GM12874 (cell line): Measurements from ENCODE around the gene PDE7B.

Source experiments
- CTCF ChIP-seq: IDR thresholded peaks from 2 replicates; pipeline ENCODE4 v1.5.1; 2011; ENCODE audit warnings: low read depth, mild to moderate bottlenecking, control low read depth, low read length, moderate library complexity; ENCODE audit not compliant: insufficient read depth

PDE7B gene

GRCh38 chr6:136181512-136181833, 330.0 kb downstream of the PDE7B start:
- no peak for TF ChIP-seq CTCF

GRCh38 chr6:136181861-136182260, 330.4 kb downstream of the PDE7B start:
- no peak for TF ChIP-seq CTCF

- no peak for TF ChIP-seq CTCF
Measured at GRCh38 chr6:136184738-136185137, 333.2 kb downstream of the PDE7B start.

- no peak for TF ChIP-seq CTCF
Measured at GRCh38 chr6:136186363-136186762, 334.9 kb downstream of the PDE7B start.

GRCh38 chr6:136188486-136188885, 337.0 kb downstream of the PDE7B start:
- no peak for TF ChIP-seq CTCF

- no peak for TF ChIP-seq CTCF
Measured at GRCh38 chr6:136189104-136189503, 337.6 kb downstream of the PDE7B start.

- no peak for TF ChIP-seq CTCF
Measured at GRCh38 chr6:136191606-136192312, 340.3 kb downstream of the PDE7B start.
